GM21528 (cell line): ENCODE data around the gene ANKRD22.
"Not testable (repeated sequence)": the region's sequence is repeated elsewhere in the genome, so short reads cannot be mapped to it uniquely, and the experiment has no call there.

Source experiments
- ATAC-seq: cut with Tn5 transposase; IDR thresholded peaks from one replicate; pipeline ENCODE4 v1.9.1; 2021; ENCODE audit warnings: mild to moderate bottlenecking, moderate library complexity; ENCODE audit not compliant: unreplicated experiment, low FRiP score

The ANKRD22 gene

GRCh38 chr10:88838766-88839350, 12.8 kb downstream of the ANKRD22 start:
- ATAC-seq = no peak

DNA sequence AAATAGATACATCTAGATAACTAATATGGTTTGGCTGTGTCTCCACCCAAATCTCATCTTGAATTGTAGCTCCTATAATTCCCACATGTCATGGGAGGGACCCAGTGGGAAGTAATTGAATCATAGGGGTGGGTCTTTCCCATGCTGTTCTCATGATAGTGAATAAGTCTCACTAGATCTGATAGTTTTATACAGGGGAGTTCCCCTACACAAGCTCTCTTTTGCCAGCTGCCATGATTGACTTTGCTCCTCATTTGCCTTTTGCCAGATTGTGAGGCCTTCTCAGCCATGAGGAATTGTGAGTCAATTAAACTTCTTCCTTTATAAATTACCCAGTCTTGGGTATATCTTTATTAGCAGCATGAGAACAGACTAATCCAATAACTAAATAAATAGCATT, 14.0 kb downstream of the ANKRD22 start:
- not testable (repeated sequence) for ATAC-seq

- ATAC-seq = peak; percentile 9
These were observed 15.8 kb downstream of the ANKRD22 start for GRCh38 chr10:88835910-88836221.

DNA sequence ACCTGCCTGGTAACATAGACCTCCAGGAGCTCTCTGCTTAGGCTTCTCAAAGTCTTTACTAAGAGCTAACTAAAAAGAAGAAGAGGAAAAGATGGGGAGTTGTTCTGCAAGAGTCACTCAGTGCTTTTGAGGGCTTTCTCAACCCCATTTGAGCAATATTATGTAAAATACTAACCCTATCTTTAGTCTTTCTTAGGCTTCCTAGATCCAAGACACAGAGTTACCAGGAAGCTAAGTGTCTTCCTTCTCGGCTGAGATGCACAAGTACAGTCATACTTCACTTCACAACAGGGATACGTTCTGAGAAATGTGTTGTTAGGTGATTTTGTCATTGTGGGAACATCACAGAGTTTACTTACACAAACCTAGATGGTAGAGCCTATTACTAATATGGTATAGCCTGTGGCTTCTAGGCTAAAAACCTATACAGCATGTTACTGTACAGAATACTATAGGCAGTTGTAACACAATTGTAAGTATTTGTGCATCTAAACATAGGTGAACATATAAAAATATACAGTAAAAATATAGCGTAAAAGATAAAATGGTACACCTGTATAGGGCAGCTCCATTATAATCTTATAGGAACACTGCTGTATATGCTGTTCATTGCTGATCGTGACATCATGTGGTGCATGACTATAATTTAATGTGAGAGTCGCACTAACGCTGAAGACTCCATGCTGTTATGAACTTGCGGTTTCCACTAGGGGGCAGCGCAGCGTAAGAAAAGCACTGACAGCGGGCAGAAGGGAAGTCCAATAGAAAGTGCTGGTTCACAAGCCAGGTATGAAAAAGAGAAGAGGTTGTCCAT, 16.3 kb downstream of the ANKRD22 start:
- ATAC-seq = peak; percentile 77

DNA sequence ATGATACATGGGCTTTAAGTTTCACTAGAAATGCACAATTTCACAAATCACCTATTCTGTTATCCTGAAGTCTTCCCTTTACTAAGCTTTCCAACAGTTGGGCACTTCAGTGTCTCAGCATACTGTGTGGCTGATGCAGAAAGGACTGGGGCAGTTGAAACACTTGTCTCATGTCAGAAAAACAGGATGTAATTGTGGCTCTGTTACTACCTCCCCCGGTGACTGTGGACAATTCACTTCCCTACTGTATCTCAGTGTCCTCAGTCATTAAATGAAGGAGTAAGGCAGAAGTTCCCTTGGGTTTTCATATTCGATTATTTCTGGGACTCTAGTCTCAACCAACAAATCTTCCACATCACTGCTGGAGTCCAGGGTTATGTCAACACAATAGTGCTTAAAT, 17.9 kb downstream of the ANKRD22 start:
- no peak for ATAC-seq

- no peak for ATAC-seq
These were observed 18.5 kb downstream of the ANKRD22 start for GRCh38 chr10:88833156-88833555.

- ATAC-seq = no peak
These were observed 19.3 kb downstream of the ANKRD22 start for GRCh38 chr10:88832376-88832775.

DNA sequence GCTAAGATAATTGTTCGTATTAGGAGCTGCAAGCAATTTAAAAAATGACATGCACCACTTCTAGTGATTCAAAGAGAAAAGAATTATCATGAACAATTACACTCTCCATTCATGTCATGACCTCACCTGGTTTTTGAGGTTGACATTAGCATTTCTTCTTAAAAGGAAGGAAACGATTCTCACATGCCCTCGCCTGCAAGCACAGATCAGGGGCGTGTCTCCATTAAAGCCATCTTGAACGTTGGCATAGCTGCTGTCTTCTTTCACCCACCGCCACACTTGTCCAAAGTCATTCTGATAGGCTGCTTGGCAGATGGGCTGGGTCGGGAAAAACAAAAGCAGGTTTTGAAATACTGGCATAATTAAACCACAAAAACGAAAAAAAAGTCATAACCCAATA, 19.9 kb downstream of the ANKRD22 start:
- ATAC-seq = no peak

GRCh38 chr10:88830643-88831268, 20.9 kb downstream of the ANKRD22 start:
- ATAC-seq = no peak

DNA sequence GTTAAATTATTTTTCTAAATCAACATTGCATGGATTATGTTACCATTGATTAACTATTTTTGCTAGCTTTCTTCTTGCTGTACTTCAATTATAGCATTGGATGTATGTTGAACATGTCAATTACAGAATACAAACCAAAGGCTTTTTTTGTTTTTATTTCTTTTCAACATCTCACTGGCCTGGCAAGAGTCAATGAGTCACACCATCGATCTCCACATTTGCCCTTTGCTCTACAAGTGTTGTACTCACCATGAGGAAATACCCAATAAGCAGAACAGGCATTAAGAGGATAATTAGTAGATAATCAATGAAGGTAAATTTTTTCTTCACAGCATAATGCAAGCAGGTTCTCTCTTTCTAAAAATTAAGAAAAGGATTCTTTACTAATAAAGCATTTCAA, 23.3 kb downstream of the ANKRD22 start:
- no peak for ATAC-seq

- ATAC-seq = no peak
These were observed 24.0 kb downstream of the ANKRD22 start for GRCh38 chr10:88827671-88828070.

- ATAC-seq = no peak
These were observed 25.3 kb downstream of the ANKRD22 start for GRCh38 chr10:88826388-88826787.

DNA sequence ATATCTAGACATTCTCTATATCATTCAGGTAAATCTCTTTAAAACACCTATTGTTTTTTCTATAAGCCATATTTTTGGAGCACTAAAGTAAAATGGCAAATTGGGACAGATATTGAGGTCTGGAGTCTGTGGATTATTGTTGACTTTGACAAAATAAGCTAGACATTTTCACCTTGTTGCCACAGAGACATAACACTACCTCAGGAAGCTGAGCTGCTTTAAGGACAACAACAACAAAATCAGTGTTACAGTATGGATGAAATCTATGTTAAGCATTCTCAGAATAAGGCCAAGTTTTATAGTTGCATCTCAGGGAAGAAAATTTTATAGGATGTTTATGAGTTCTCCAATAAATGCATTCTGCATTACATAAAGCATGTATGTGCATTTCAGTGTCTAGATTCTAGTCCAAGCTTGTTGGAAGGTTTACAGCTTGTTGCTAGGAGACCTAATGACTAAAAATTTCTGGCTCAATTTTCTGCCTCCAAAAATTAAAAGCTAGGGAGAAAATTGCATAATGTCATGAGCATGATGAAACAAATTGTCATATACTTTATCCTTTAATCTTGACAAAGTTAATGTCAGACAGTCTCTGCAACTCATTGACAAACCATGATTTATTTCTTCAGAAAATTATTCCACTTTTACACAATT, 30.8 kb downstream of the ANKRD22 start:
- no peak for ATAC-seq

DNA sequence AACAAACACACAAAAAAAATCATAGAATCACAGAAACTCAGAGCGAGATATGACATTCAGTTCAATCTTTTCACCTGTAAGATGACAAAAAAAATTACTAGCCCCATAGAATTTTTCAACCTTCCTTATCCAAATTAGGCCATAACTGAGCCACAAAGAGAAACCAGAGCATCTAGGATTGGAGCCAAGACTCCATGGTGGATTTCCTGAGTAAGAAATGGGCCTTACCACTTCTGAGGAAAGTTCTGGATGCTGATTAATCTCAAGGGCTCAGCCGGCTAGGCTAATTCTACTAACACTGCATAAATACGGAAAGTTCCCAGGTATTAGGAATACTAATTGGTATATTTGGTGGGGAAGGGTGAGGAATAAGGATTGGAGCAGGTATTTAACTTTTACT, 32.4 kb downstream of the ANKRD22 start:
- no peak for ATAC-seq

DNA sequence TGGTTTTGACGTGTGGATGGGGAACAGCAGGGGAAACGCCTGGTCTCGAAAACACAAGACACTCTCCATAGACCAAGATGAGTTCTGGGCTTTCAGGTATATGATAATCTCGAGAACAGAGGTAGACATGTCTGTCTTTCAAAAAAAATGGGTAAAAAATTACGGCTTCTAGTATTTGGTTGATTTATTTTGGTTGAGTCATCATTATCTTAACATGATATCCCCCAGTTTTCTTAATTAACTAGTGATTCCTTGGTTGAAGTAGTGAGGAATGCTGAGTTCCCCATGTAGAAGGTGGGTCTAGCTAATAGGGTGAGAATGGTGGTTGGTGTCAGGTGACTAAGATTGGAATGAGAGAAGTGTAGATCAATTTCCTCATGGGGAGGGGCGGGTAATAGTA, 38.4 kb downstream of the ANKRD22 start:
- no peak for ATAC-seq

- no peak for ATAC-seq
These were observed 41.3 kb downstream of the ANKRD22 start for GRCh38 chr10:88810196-88810961.

- ATAC-seq = no peak
These were observed 42.0 kb downstream of the ANKRD22 start for GRCh38 chr10:88809621-88810020.

GRCh38 chr10:88805924-88806323, 45.7 kb downstream of the ANKRD22 start:
- no peak for ATAC-seq

DNA sequence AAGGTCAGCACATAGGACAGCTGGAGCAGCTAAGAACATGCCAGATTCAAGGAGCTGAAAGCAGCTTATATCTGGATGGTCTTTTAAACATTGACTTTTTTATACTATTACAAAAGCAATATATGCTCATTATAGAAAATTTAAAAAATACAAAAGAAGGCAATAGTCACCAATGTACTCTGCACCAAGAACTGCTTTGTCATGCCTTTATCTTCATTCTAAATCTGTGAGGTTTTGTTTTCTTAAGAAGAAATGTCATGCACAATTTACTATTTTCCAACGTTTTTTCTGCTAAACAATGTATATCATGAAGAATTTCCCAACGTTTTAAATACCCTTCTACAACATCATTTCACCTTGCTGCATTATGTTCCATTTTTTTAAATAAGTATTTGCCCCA, 46.3 kb downstream of the ANKRD22 start:
- ATAC-seq = no peak

GRCh38 chr10:88804083-88804812, 47.4 kb downstream of the ANKRD22 start:
- no peak for ATAC-seq
